Measurements from ENCODE around the gene ZNF804B. TPM values are rescaled to one million over a fixed set of nuclear protein-coding genes. Genes with fewer than 3 reads are reported as not detected.

The ZNF804B gene
- total RNA-seq, 1 experiment from 2014 or later: not detected

GRCh38 chr7:89073776-89074175 is 314.3 kb downstream of the ZNF804B start:
- H3K36me3 ChIP-seq (ENCODE audit: low read depth): no peaks in the 10 kb centered on the region
- no peaks in the 10 kb centered on the region for H3K9me3 ChIP-seq (ENCODE audit: insufficient read depth, low read depth)
- no peaks in the 10 kb centered on the region for H3F3A ChIP-seq (ENCODE audit: insufficient read depth, low read depth)
- no peaks in the 10 kb centered on the region for H3K4me1 ChIP-seq (replicated peaks; ENCODE audit: insufficient read depth)
- TF ChIP-seq, protein P1, sequence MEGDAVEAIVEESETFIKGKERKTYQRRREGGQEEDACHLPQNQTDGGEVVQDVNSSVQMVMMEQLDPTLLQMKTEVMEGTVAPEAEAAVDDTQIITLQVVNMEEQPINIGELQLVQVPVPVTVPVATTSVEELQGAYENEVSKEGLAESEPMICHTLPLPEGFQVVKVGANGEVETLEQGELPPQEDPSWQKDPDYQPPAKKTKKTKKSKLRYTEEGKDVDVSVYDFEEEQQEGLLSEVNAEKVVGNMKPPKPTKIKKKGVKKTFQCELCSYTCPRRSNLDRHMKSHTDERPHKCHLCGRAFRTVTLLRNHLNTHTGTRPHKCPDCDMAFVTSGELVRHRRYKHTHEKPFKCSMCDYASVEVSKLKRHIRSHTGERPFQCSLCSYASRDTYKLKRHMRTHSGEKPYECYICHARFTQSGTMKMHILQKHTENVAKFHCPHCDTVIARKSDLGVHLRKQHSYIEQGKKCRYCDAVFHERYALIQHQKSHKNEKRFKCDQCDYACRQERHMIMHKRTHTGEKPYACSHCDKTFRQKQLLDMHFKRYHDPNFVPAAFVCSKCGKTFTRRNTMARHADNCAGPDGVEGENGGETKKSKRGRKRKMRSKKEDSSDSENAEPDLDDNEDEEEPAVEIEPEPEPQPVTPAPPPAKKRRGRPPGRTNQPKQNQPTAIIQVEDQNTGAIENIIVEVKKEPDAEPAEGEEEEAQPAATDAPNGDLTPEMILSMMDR (conservative IDR thresholded peaks at IDR 0.05): no peak
- TF ChIP-seq EZH2 (IDR thresholded peaks at IDR 0.05; ENCODE audit: low read depth): no peak
- no TSS peak for BruUV-seq (replicated peaks)
- H3K9me2 ChIP-seq (ENCODE audit: insufficient read depth): no peaks in the 10 kb centered on the region
- H2AFZ ChIP-seq: no peak overlapping the region
- no peak overlapping the region for H3K4me2 ChIP-seq
- ChIA-PET POLR2A (ENCODE audit: unreplicated experiment) (no interaction called here), CTCF (no interaction called here)
- H3K27ac ChIP-seq: no peak overlapping the region
- H4K20me1 ChIP-seq (ENCODE audit: insufficient read depth): no peaks in the 10 kb centered on the region
- H3K4me3 ChIP-seq: no peak overlapping the region
- H3K79me2 ChIP-seq (ENCODE audit: low read depth): no peaks in the 10 kb centered on the region
- H3K27me3 ChIP-seq (ENCODE audit: insufficient read depth, low read depth): no peaks in the 10 kb centered on the region
- intact Hi-C loops (cut with micrococcal nuclease; ENCODE audit: unreplicated experiment): no loop called here
- DNase-seq: no peak

DNA sequence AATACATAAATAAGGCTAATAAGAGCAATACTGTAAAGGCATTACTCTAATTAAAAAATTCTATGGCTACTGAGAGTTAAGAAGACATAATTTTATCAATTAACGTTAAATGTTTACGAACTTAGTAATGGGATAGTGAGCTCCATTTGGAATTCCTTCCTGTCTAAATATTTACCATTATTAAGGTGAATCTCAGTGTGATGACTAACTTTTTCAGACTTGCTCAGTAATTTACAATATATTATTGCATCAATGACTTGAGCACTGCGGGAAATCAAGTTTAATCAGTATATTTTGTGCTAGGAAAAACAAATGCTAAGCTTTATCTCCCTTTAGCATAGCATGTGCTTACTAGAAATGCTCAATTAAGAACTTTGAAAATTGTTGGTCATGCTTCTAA is 318.5 kb downstream of the ZNF804B start:
- Histone ChIP-seq H3K36me3 (ENCODE audit: low read depth) (no peaks in the 10 kb centered on the region), H2AFZ (no peak overlapping the region), H3K79me2 (ENCODE audit: low read depth) (no peaks in the 10 kb centered on the region), H4K20me1 (ENCODE audit: insufficient read depth) (no peaks in the 10 kb centered on the region), H3F3A (ENCODE audit: insufficient read depth, low read depth) (no peaks in the 10 kb centered on the region), H3K4me3 (no peak overlapping the region), H3K27ac (no peak overlapping the region), H3K4me2 (no peak overlapping the region), H3K9me2 (ENCODE audit: insufficient read depth) (no peaks in the 10 kb centered on the region), H3K9me3 (ENCODE audit: insufficient read depth, low read depth) (no peaks in the 10 kb centered on the region), H3K27me3 (ENCODE audit: insufficient read depth, low read depth) (no peaks in the 10 kb centered on the region), H3K4me1 (replicated peaks; ENCODE audit: insufficient read depth) (no peaks in the 10 kb centered on the region)
- intact Hi-C loops (cut with micrococcal nuclease; ENCODE audit: unreplicated experiment): no loop called here
- CTCF ChIA-PET: no interaction called here
- DNase-seq: no peak
- POLR2A ChIA-PET (ENCODE audit: unreplicated experiment): no interaction called here
- no TSS peak for BruUV-seq (replicated peaks)
- TF ChIP-seq EZH2 (IDR thresholded peaks at IDR 0.05; ENCODE audit: low read depth): no peak
- TF ChIP-seq, protein P1 (conservative IDR thresholded peaks at IDR 0.05): no peak

DNA sequence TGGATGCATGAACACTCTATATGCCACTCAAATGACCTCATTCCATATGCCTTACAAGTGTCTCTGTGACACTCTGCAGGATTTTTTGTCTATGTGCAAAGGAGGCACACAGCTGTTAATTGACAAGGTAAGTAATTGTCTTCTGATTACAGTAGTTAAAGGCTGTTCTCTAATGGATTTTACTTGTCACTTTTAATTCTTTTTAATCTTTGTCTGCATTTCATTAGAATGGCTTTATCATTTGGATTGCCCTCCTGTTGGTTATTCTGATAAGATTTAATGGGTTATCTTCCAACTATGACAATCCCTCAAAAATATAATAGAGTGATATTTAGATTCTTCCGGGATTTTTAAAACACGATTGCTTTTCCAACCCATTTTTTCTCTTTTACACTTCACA is 326.1 kb downstream of the ZNF804B start:
- H3K36me3 ChIP-seq (ENCODE audit: low read depth): no peaks in the 10 kb centered on the region
- no peaks in the 10 kb centered on the region for H3K9me3 ChIP-seq (ENCODE audit: insufficient read depth, low read depth)
- no peak overlapping the region for H3K4me3 ChIP-seq
- H3K4me2 ChIP-seq: no peak overlapping the region
- intact Hi-C loops (cut with micrococcal nuclease; ENCODE audit: unreplicated experiment): no loop called here
- POLR2A ChIA-PET (ENCODE audit: unreplicated experiment): interaction anchor here (0.8 kb wide), 1 partner anchor 366 kb away, joined by 5 read pairs; no protein-coding TSS in a partner anchor
- BruUV-seq (replicated peaks): no TSS peak
- no peaks in the 10 kb centered on the region for H3K27me3 ChIP-seq (ENCODE audit: insufficient read depth, low read depth)
- H4K20me1 ChIP-seq (ENCODE audit: insufficient read depth): no peaks in the 10 kb centered on the region
- no peaks in the 10 kb centered on the region for H3K79me2 ChIP-seq (ENCODE audit: low read depth)
- H3K9me2 ChIP-seq (ENCODE audit: insufficient read depth): no peaks in the 10 kb centered on the region
- no peak overlapping the region for H2AFZ ChIP-seq
- no peaks in the 10 kb centered on the region for H3F3A ChIP-seq (ENCODE audit: insufficient read depth, low read depth)
- CTCF ChIA-PET: no interaction called here
- TF ChIP-seq, protein P1 (conservative IDR thresholded peaks at IDR 0.05): no peak
- TF ChIP-seq EZH2 (IDR thresholded peaks at IDR 0.05; ENCODE audit: low read depth): no peak
- no peak overlapping the region for H3K27ac ChIP-seq
- no peak for DNase-seq
- no peaks in the 10 kb centered on the region for H3K4me1 ChIP-seq (replicated peaks; ENCODE audit: insufficient read depth)
